ENCODE results near the gene RHOT2.

- TF ChIP-seq, protein P1, sequence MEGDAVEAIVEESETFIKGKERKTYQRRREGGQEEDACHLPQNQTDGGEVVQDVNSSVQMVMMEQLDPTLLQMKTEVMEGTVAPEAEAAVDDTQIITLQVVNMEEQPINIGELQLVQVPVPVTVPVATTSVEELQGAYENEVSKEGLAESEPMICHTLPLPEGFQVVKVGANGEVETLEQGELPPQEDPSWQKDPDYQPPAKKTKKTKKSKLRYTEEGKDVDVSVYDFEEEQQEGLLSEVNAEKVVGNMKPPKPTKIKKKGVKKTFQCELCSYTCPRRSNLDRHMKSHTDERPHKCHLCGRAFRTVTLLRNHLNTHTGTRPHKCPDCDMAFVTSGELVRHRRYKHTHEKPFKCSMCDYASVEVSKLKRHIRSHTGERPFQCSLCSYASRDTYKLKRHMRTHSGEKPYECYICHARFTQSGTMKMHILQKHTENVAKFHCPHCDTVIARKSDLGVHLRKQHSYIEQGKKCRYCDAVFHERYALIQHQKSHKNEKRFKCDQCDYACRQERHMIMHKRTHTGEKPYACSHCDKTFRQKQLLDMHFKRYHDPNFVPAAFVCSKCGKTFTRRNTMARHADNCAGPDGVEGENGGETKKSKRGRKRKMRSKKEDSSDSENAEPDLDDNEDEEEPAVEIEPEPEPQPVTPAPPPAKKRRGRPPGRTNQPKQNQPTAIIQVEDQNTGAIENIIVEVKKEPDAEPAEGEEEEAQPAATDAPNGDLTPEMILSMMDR (conservative IDR thresholded peaks at IDR 0.05 in 1 of 2, IDR thresholded peaks at IDR 0.05 in 1 of 2; ENCODE audit: extremely low read depth in 1 of 2, insufficient read depth in 1 of 2, low read depth in 1 of 2, low read length in 2 of 2) = no peak
- TF ChIP-seq EZH2 (IDR thresholded peaks at IDR 0.05; ENCODE audit: borderline replicate concordance, low read length) = no peak
These were observed 9.6 kb downstream of the RHOT2 start for GRCh38 chr16:677316-678190.
